ENCODE results near the gene SLC2A6. TPM values are rescaled to one million over a fixed set of nuclear protein-coding genes. Genes with fewer than 3 reads are reported as not detected.

The SLC2A6 gene
- total RNA-seq, 1 donor from 2014 or later: 24.3 TPM

- Histone ChIP-seq H3K9me3 (ENCODE audit: insufficient read depth, low read depth, low read length) (no peaks in the 10 kb centered on the region), H3K4me2 (ENCODE audit: low read length) (no peak overlapping the region), H3K4me3 (ENCODE audit: insufficient read depth, low read depth, low read length) (no peak overlapping the region), H2AFZ (ENCODE audit: low read depth, low read length) (no peak overlapping the region), H3K36me3 (ENCODE audit: insufficient read depth, low read length) (no peaks in the 10 kb centered on the region), H3K27ac (ENCODE audit: low read depth, low read length) (no peak overlapping the region), H3K27me3 (ENCODE audit: insufficient read depth, low read length) (no peaks in the 10 kb centered on the region), H3K4me1 (ENCODE audit: insufficient read depth, low read length) (no peaks in the 10 kb centered on the region), H3K79me2 (ENCODE audit: insufficient read depth, low read length) (no peaks in the 10 kb centered on the region), H4K20me1 (ENCODE audit: insufficient read depth, low read length) (no peaks in the 10 kb centered on the region), H3K9ac (ENCODE audit: low read length) (no peak overlapping the region)
- Mint-ChIP-seq H3K4me1 (ENCODE audit: low read depth, unreplicated experiment) (no peaks in the 10 kb centered on the region), H3K9me3 (ENCODE audit: unreplicated experiment) (no peaks in the 10 kb centered on the region), H3K27me3 (ENCODE audit: low read depth, unreplicated experiment) (peaks cover 20% of the 10 kb centered on the region), H3K4me3 (ENCODE audit: unreplicated experiment) (no peak overlapping the region), H3K36me3 (ENCODE audit: low read depth, unreplicated experiment) (peaks cover 2% of the 10 kb centered on the region), H3K27ac (ENCODE audit: unreplicated experiment) (no peak overlapping the region)
- DNase-seq (ENCODE audit: low read depth): no peak
- no peak for TF ChIP-seq EZH2 (IDR thresholded peaks at IDR 0.05; ENCODE audit: insufficient read depth, low read length)
- TF ChIP-seq, protein P1, sequence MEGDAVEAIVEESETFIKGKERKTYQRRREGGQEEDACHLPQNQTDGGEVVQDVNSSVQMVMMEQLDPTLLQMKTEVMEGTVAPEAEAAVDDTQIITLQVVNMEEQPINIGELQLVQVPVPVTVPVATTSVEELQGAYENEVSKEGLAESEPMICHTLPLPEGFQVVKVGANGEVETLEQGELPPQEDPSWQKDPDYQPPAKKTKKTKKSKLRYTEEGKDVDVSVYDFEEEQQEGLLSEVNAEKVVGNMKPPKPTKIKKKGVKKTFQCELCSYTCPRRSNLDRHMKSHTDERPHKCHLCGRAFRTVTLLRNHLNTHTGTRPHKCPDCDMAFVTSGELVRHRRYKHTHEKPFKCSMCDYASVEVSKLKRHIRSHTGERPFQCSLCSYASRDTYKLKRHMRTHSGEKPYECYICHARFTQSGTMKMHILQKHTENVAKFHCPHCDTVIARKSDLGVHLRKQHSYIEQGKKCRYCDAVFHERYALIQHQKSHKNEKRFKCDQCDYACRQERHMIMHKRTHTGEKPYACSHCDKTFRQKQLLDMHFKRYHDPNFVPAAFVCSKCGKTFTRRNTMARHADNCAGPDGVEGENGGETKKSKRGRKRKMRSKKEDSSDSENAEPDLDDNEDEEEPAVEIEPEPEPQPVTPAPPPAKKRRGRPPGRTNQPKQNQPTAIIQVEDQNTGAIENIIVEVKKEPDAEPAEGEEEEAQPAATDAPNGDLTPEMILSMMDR (IDR thresholded peaks at IDR 0.05; ENCODE audit: insufficient read depth, low read depth, low read length): no peak
- no peak for FAIRE-seq
Observed at GRCh38 chr9:133436681-133437080, 42.2 kb downstream of the SLC2A6 start.

DNA sequence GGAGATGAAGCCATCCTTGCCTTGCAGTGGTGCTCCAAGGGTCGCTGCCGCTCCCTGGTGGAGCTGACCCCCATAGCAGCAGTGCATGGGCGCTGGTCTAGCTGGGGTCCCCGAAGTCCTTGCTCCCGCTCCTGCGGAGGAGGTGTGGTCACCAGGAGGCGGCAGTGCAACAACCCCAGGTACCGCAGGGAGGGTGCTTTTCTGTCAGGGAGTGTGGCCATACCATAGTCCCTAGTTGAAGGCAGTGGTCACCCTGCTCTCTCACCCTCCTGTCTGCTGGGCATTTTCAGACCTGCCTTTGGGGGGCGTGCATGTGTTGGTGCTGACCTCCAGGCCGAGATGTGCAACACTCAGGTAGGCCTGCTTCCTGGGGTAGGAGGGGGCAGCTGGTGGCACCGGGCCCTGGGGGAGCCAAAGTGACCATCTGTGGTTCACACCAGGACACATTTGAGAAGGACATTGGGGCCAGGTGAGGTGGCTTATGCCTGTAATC, 45.5 kb downstream of the SLC2A6 start:
- H3K4me1 ChIP-seq (ENCODE audit: insufficient read depth, low read length): no peaks in the 10 kb centered on the region
- Mint-ChIP-seq H3K4me1 (ENCODE audit: low read depth, unreplicated experiment) (no peaks in the 10 kb centered on the region), H3K27ac (ENCODE audit: unreplicated experiment) (no peak overlapping the region), H3K4me3 (ENCODE audit: unreplicated experiment) (no peak overlapping the region), H3K9me3 (ENCODE audit: unreplicated experiment) (no peaks in the 10 kb centered on the region), H3K27me3 (ENCODE audit: low read depth, unreplicated experiment) (peaks cover 2% of the 10 kb centered on the region), H3K36me3 (ENCODE audit: low read depth, unreplicated experiment) (peaks cover 5% of the 10 kb centered on the region)
- no peak overlapping the region for H3K9ac ChIP-seq (ENCODE audit: low read length)
- no peak overlapping the region for H3K4me2 ChIP-seq (ENCODE audit: low read length)
- no peak overlapping the region for H3K27ac ChIP-seq (ENCODE audit: low read depth, low read length)
- TF ChIP-seq EZH2 (IDR thresholded peaks at IDR 0.05; ENCODE audit: insufficient read depth, low read length): no peak
- TF ChIP-seq, protein P1 (IDR thresholded peaks at IDR 0.05; ENCODE audit: insufficient read depth, low read depth, low read length): no peak
- no peaks in the 10 kb centered on the region for H3K79me2 ChIP-seq (ENCODE audit: insufficient read depth, low read length)
- no peak overlapping the region for H3K4me3 ChIP-seq (ENCODE audit: insufficient read depth, low read depth, low read length)
- H2AFZ ChIP-seq (ENCODE audit: low read depth, low read length): no peak overlapping the region
- no peak for DNase-seq (ENCODE audit: low read depth)
- no peaks in the 10 kb centered on the region for H3K36me3 ChIP-seq (ENCODE audit: insufficient read depth, low read length)
- no peaks in the 10 kb centered on the region for H3K27me3 ChIP-seq (ENCODE audit: insufficient read depth, low read length)
- H4K20me1 ChIP-seq (ENCODE audit: insufficient read depth, low read length): no peaks in the 10 kb centered on the region
- no peak for FAIRE-seq
- no peaks in the 10 kb centered on the region for H3K9me3 ChIP-seq (ENCODE audit: insufficient read depth, low read depth, low read length)

DNA sequence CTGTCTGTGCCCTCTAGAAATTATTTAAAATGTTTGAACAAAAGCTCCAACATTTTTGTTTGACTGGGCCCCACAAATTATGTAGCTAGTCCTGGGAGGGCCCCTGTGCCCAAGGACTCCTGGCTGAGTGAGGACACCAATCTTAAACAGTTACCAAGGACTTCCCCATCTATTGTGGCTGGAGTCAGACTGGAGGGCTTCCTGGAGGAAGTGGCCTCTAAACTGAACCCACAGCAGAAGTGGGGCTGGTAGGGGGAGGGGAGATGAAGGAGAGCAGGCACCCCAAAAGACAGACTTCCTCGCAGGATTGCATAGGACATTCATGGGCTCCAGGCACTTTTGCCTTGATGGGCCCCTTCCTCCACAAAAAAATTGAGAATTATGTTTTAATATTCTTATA, 48.7 kb downstream of the SLC2A6 start:
- Histone ChIP-seq H4K20me1 (ENCODE audit: insufficient read depth, low read length) (no peaks in the 10 kb centered on the region), H3K9ac (ENCODE audit: low read length) (no peak overlapping the region), H3K9me3 (ENCODE audit: insufficient read depth, low read depth, low read length) (no peaks in the 10 kb centered on the region), H3K27ac (ENCODE audit: low read depth, low read length) (no peak overlapping the region), H3K79me2 (ENCODE audit: insufficient read depth, low read length) (no peaks in the 10 kb centered on the region), H3K4me1 (ENCODE audit: insufficient read depth, low read length) (no peaks in the 10 kb centered on the region), H2AFZ (ENCODE audit: low read depth, low read length) (no peak overlapping the region), H3K4me2 (ENCODE audit: low read length) (no peak overlapping the region), H3K4me3 (ENCODE audit: insufficient read depth, low read depth, low read length) (no peak overlapping the region), H3K27me3 (ENCODE audit: insufficient read depth, low read length) (peaks cover 13% of the 10 kb centered on the region), H3K36me3 (ENCODE audit: insufficient read depth, low read length) (no peaks in the 10 kb centered on the region)
- Mint-ChIP-seq H3K4me1 (ENCODE audit: low read depth, unreplicated experiment) (no peaks in the 10 kb centered on the region), H3K4me3 (ENCODE audit: unreplicated experiment) (no peak overlapping the region), H3K27ac (ENCODE audit: unreplicated experiment) (no peak overlapping the region), H3K27me3 (ENCODE audit: low read depth, unreplicated experiment) (peaks cover 10% of the 10 kb centered on the region), H3K36me3 (ENCODE audit: low read depth, unreplicated experiment) (peaks cover 4% of the 10 kb centered on the region), H3K9me3 (ENCODE audit: unreplicated experiment) (no peaks in the 10 kb centered on the region)
- no peak for FAIRE-seq
- DNase-seq (ENCODE audit: low read depth): no peak
- no peak for TF ChIP-seq EZH2 (IDR thresholded peaks at IDR 0.05; ENCODE audit: insufficient read depth, low read length)

Data from astrocyte (in vitro differentiated cells and primary cell).